Parathyroid adenoma (tissue), 2 donors: ENCODE measurements around the gene UQCR11.

Experiments used
- H2AFZ ChIP-seq: fragments of 300-600 bp; sonication (generic); one replicate; pipeline ENCODE4 v1.7.0; 2017; ENCODE audit warnings: antibody characterized with exemption, mild to moderate bottlenecking
- H3K27ac ChIP-seq: fragments of 300-600 bp; sonication (generic); one replicate; pipeline ENCODE4 v1.7.0; 2017
- H3K27me3 ChIP-seq: fragments of 300-600 bp; sonication (generic); one replicate; pipeline ENCODE4 v1.7.0; 2017; ENCODE audit warnings: low read length; ENCODE audit not compliant: control insufficient read depth, insufficient read depth
- H3K36me3 ChIP-seq: fragments of 300-600 bp; sonication (generic); one replicate; pipeline ENCODE4 v1.7.0; 2017; ENCODE audit warnings: low read length; ENCODE audit not compliant: control insufficient read depth, insufficient read depth
- H3K4me1 ChIP-seq: fragments of 300-600 bp; sonication (generic); one replicate; pipeline ENCODE4 v1.7.0; 2017; ENCODE audit warnings: control low read depth
- H3K4me2 ChIP-seq: fragments of 300-600 bp; sonication (generic); one replicate; pipeline ENCODE4 v1.7.0; 2017; ENCODE audit warnings: low read length
- H3K4me3 ChIP-seq: fragments of 300-600 bp; sonication (generic); one replicate; pipeline ENCODE4 v1.7.0; 2017; ENCODE audit warnings: low read depth, low read length
- H3K79me2 ChIP-seq: fragments of 300-600 bp; sonication (generic); one replicate; pipeline ENCODE4 v1.7.0; 2017; ENCODE audit warnings: control low read depth
- H3K9ac ChIP-seq: fragments of 300-600 bp; sonication (generic); one replicate; pipeline ENCODE4 v1.7.0; 2017; ENCODE audit warnings: mild to moderate bottlenecking
- H3K9me3 ChIP-seq: fragments of 300-600 bp; sonication (generic); one replicate; pipeline ENCODE4 v1.7.0; 2017; ENCODE audit warnings: low read length; ENCODE audit not compliant: control insufficient read depth
- CTCF ChIP-seq: fragments of 300-600 bp; sonication (generic); IDR thresholded peaks from one replicate; pipeline ENCODE4 v1.7.0; 2017; ENCODE audit warnings: antibody characterized with exemption, mild to moderate bottlenecking
- donor health status: primary hyperparathyroidism.

The UQCR11 gene

GRCh38 chr19:1648459-1648849 lies 43.2 kb upstream of the UQCR11 start:
- H3K36me3 ChIP-seq: no peaks in the 10 kb centered on the region
- H3K4me1 ChIP-seq: peaks cover 3% of the 10 kb centered on the region
- H3K27me3 ChIP-seq: no peaks in the 10 kb centered on the region
- no peaks in the 10 kb centered on the region for H3K9me3 ChIP-seq
- no peak overlapping the region for H3K27ac ChIP-seq
- no peak for TF ChIP-seq CTCF
- H2AFZ ChIP-seq: no peak overlapping the region
- H3K9ac ChIP-seq: no peak overlapping the region
- no peak overlapping the region for H3K4me3 ChIP-seq
- H3K79me2 ChIP-seq: no peaks in the 10 kb centered on the region
- no peak overlapping the region for H3K4me2 ChIP-seq

DNA sequence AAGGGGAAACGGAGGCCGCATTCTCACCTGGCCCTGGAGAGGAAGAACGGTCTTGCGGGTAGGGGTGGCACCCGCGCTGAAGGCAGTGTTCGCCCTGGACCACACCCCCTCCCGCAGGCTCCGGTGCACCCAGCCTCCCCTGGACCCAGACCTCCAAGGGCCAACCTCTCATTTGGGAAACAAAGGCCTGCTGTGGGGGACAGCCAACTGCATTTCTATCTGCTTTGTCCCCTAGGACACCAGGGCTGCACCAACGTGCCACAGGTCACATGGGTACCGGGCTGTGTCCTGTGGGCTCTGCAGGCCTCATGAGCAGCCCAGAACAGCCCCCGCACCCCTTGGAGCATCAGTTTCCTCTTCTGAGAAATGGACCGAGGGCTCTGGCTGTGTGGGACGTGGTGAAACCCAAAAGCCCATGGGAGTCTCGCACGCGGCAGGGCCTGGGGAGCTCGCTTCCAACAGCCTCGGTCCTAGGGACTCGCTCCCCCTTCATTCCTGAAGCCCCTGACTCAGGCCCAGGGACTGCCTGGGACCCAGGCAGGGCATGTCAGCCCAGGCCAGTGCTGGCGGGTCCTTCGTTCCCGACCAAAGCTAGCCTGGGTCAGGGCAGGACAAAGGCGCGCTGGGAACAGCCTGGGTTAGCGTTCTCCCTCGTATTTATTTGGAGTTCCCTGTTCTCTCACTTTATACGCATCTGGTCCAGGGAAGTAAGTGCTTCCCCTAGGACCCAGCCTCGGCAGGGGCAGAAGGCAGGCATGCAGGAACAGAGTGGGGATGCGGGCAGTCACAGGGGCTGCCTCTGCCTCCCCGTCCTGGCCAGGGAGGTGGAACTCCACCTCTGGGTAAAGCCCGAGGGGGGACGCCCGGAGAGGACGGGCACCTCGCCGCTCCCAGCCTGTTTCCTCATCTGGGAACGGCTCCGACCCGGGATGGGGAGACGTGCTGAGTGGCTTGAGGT lies 42.5 kb upstream of the UQCR11 start:
- Histone ChIP-seq H2AFZ (no peak overlapping the region), H3K36me3 (no peaks in the 10 kb centered on the region), H3K4me2 (no peak overlapping the region), H3K9me3 (no peaks in the 10 kb centered on the region), H3K27ac (no peak overlapping the region), H3K9ac (no peak overlapping the region), H3K27me3 (no peaks in the 10 kb centered on the region), H3K4me1 (peaks cover 3% of the 10 kb centered on the region), H3K79me2 (no peaks in the 10 kb centered on the region), H3K4me3 (no peak overlapping the region)
- no peak for TF ChIP-seq CTCF

DNA sequence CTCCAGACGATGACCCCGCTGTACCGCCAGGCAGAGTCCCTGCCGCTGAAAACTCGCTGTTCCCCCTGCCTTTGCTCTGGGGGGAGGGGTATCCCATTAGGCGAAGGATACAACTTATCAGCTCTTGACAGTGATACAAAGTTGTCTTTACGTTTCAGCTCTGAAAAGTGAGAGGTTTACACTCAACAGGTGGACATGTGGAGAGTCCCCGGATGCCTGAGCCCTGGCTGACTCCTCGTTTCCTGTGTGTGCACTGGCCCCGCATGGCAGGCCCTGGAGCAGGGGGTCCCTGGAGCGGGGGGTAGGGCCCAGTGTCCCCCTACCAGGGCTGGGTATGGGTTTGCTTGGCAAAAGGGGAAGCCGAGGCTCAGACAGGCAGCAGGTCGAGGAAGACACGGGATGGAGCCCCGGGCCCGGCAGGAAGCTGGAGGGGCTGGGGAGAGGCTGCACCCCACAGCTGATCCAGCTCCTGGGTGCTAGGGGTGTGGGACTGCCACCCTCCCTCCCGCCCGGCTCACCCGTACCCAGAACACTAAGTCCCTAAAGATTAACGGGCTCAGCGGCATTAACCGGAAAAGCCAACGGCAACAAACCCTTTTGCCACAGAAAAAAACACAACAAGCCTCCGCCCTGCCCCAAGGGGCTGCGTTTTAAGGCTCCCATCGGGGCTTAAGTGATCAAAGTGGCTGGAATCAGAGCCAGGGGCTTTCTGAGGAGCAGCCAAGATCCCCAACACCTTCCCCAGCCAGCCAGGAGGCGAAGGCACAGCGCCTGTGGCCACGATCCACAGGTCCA lies 41.6 kb upstream of the UQCR11 start:
- Histone ChIP-seq H3K27ac (no peak overlapping the region), H3K4me2 (no peak overlapping the region), H3K79me2 (no peaks in the 10 kb centered on the region), H3K4me1 (peaks cover 3% of the 10 kb centered on the region), H3K27me3 (no peaks in the 10 kb centered on the region), H2AFZ (no peak overlapping the region), H3K36me3 (no peaks in the 10 kb centered on the region), H3K9me3 (no peaks in the 10 kb centered on the region), H3K4me3 (no peak overlapping the region), H3K9ac (no peak overlapping the region)
- TF ChIP-seq CTCF: no peak

GRCh38 chr19:1646149-1646548 lies 40.9 kb upstream of the UQCR11 start:
- no peaks in the 10 kb centered on the region for H3K36me3 ChIP-seq
- H3K4me3 ChIP-seq: no peak overlapping the region

More at GRCh38 chr19:1646149-1646548, 40.9 kb upstream of the UQCR11 start:
- Histone ChIP-seq H2AFZ (no peak overlapping the region), H3K79me2 (no peaks in the 10 kb centered on the region), H3K9ac (no peak overlapping the region), H3K9me3 (no peaks in the 10 kb centered on the region), H3K27ac (no peak overlapping the region), H3K27me3 (no peaks in the 10 kb centered on the region), H3K4me1 (peaks cover 3% of the 10 kb centered on the region), H3K4me2 (no peak overlapping the region)
- TF ChIP-seq CTCF: no peak
